NCI-H2107 (cell line): ENCODE data around the gene RBP2.

ENCODE experiments used
- DNase-seq: peaks from one replicate; lab custom pipeline; 2025; lab: John Stamatoyannopoulos, UW

Gene RBP2

GRCh38 chr3:139476348-139476747 is at the start of gene RBP2:
Gene RBP2, minus strand, starts transcription at chr3:139476516. Its CDS starts 57 bp downstream, at chr3:139476459.
- no peak for DNase-seq

- no peak for DNase-seq
Measured at GRCh38 chr3:139524841-139525636, 48.7 kb upstream of the RBP2 start.

GRCh38 chr3:139523718-139524117 is 47.4 kb upstream of the RBP2 start:
- no peak for DNase-seq

DNA sequence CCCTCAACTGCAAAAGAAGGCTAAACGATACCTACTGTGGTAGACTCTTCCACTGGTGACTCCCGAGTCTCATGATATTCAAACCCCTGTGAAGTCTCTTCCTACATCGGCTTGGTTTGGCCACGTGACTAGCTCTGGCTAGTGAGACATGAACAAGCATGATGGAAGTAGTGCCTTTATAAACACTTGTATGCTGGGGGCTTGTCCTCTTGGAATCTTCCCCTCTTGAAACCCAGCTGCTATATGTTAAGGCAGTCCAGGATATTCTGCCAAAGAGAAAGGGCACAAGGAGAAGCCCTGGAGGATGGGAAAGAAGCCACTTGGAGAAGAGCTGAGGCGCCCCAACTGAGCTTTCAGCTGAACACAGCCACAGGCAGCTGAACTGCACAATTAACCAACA is 46.9 kb upstream of the RBP2 start:
- DNase-seq = no peak

- DNase-seq = no peak
Measured at GRCh38 chr3:139522421-139522820, 46.1 kb upstream of the RBP2 start.

DNA sequence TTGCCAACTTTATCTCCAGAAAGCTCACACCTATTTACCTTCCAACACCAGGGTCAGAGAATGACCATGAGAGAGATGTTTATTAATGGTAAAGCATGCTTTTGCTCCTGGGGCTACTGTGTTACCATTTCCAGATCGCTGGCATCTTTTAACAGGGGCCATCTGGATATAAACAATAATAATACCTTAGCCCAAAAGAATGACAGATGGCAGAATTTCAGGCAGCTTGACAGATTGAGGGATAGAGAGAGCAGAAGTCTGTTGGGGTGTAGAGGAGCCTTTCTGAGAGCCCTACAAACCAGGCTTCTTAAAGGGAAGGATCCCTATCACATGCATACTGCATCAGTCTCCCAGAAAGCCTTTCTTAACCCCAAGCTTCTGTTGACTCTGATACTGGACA is 45.5 kb upstream of the RBP2 start:
- no peak for DNase-seq

DNA sequence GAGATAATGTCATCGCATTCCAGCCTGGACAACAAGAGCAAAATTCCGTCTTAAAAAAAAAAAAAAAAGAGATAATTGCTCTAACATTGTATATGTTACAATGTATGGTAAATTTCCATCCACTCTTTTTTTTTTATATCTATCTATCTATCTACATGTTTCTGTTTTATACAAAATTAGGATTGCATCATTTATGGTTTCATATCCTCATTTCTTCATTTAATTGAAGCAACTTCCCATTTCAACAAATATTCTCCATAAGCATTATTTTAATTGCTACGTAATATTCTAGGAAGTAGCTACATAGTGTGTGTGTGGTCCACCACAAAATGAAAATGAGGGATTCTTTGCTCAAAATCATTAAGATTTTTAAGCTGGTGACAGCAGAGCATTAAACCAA is 44.8 kb upstream of the RBP2 start:
- no peak for DNase-seq

DNA sequence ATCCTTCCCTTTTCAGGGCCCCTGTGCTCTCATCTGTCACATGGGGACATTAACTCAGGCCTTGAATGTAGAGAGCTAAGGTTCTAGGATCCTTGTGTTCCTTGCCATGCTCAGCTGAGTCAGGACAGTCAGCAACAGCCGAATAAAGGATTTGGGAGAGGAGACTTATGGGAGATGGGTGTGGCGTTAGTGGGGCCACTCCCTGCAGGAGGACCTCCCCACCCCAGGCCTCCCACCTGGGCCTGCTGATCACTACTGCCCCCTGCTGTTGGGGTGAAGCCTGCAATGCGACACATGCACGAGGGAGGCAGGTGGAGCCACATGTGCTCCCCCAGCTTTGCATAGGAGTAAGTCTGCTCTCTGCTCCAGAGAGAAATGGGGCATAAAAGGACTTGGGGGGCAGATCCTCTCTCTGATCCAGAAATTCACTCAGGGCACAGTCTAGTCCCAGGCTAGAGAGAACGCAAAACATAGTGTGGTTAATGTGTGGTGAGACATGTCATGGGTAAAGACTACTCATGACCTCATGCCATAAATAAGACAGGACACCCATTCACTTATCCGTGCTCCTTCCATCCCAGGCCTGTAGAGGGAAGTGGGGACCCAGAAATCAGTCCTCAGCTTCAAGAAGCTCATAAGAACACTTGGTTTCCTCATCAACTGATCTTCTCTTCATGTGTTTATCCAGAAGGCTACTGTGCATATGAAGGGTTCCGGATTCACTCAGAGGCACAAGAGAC is 43.9 kb upstream of the RBP2 start:
- DNase-seq = peak; percentile 46

DNA sequence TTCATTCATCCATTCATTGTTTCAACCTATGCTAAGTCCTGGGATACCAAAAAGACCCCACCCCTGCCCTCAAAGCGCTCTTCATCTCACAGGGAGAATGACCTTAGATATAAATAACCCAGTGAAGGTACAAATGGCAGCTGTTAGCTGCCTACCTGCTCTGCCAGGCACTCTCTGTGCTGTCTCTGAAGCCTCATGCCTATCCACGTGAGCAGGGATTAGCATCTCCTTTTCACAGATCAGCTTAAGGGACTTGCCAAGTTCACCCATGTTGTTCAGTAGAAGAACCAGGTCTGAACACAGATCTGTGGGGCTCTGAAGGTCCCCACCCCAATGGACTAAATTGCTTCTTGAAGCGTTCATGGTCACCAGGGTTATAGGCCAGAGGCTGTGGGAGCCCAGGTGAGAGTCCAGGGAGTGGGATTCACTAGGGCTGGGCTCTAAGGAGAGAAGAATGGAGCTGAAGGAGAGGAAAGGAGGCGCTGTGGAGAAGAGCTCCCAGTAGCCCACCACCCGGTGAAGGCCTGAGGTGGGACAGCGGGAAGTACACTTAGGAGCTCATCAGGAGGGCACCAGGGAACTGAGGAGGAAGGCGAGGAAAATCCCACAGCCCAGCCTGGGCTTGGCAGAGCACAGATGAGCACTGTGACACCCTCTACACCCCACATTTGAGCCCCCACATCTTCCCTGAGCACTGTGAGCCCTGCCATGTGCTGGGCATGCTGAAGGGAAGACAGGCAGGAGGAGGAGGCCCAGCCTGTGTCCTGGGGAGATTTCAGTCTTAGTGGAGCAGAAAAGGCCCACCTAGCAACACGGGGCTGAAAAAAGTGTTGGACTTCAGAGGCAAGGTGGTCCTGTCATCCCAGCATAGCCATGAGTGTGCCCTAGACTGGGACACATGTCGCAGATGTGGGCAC is 42.9 kb upstream of the RBP2 start:
- no peak for DNase-seq

- no peak for DNase-seq
Measured at GRCh38 chr3:139518306-139518705, 42.0 kb upstream of the RBP2 start.

DNA sequence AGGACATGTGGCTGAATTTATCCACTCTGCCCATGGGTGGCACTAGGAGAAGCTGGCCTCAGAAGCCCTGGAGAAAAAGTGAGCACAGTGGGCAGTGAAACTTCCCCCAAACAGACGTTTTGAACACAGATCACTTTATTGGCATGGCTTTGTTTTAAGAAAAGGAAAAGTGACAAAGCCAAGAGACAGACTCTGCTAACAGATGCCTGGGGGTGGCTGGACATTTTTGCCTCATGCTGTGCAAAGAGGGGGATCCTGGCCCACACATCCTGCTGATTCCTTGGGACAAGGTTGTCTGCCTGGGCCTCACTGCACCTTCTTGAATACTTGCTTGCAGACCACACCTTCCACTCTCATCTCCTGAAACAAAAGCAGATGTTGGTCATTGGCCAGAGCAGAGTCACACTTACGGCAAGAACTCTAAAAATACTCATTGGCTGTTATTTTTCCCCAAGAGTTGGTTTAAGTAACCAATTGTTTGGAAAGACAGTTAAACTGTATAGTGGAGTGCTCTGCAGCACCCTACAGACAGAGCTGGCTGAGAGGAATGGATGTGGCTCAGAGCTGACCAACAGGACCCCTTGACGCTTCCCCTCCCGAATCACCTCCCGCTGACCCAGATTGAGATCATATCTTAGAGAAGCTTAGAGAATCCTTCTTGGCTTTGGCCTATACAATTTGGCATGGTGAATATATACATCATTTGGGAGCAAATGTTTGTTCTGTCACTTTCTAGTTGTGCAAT is 41.2 kb upstream of the RBP2 start:
- no peak for DNase-seq

- DNase-seq = no peak
Measured at GRCh38 chr3:139514741-139515140, 38.4 kb upstream of the RBP2 start.

- DNase-seq = no peak
Measured at GRCh38 chr3:139509631-139510030, 33.3 kb upstream of the RBP2 start.

DNA sequence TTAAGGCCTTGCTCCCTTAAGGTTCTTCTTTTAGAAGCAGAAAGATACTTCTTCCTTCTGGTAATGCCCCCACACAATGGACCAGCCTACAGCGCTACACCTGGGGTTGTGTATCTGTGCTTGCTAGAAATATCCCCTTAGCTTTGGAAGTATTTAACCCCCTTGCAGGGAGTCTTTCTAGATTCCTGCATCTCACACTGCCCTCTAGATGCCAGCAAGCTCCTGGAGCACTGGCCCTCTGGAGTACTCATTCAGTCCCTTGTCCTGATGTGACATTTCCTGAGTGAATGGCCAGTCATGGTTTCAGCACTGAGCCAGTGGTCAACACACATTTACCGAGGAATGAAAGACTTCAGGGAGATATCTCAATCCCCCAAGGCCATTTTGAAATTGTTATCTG is 30.4 kb upstream of the RBP2 start:
- DNase-seq = no peak

GRCh38 chr3:139505829-139506386 is 29.6 kb upstream of the RBP2 start:
- no peak for DNase-seq

DNA sequence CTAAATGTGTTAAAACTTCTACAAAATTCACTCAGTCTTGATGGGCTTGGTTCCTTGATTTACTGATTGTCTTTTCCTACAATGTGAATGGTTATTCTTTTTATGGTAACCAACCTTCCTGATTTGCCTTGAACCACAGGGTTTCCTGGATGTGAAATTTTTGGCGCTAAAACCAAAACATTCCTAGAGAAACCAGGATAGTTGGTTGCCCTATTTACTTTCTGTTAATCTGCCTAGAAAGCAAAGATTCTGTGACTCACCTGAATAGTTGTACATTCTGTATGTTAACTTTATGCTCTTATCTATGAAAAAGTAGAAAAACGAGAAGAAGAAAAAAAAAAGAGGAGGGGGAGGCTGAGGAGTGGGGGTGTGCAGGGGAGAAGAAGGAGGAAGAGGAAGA is 23.2 kb upstream of the RBP2 start:
- no peak for DNase-seq

- DNase-seq = no peak
Measured at GRCh38 chr3:139493826-139494385, 17.6 kb upstream of the RBP2 start.

GRCh38 chr3:139491966-139492365 is 15.7 kb upstream of the RBP2 start:
- peak; percentile 43 for DNase-seq

- peak; percentile 73 for DNase-seq
Measured at GRCh38 chr3:139491027-139491700, 14.8 kb upstream of the RBP2 start.

DNA sequence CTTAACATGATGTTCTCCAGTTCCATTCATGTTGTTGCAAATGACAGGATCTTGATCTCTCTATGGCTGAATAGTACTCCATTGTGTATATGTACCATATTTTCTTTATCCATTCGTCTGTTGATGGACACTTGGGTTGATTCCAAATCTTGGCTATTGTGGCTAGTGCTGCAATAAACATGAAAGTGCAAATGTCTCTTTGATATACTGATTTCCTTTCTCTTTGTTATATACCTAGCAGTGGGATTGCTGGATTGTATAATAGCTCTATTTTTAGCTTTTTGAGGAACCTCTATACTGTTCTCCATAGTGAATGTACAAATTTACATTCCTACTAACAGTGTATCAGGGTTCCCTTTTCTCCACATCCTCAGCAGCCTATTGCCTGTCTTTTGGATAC is 5.9 kb upstream of the RBP2 start:
- DNase-seq = no peak
